HepG2 (cell line): ENCODE results near the gene MAB21L4. TPM values are rescaled to one million over a fixed set of nuclear protein-coding genes. Genes with fewer than 3 reads are reported as not detected.

Experiments
- ADNP ChIP-seq: sonication (generic); formaldehyde crosslinking; IDR thresholded peaks from 2 replicates; pipeline ENCODE4 v1.4.0; 2020; ENCODE audit warnings: missing genetic modification reagents
- ASH2L ChIP-seq: fragments of 300-600, 200-600 bp; sonication (generic); IDR thresholded peaks from 2 replicates; pipeline ENCODE4 v1.7.0; 2017; ENCODE audit warnings: low read depth, mild to moderate bottlenecking, moderate library complexity, mixed read lengths, low read length; ENCODE audit not compliant: insufficient read length
- BRD4 ChIP-seq: sonication (generic); formaldehyde crosslinking; IDR thresholded peaks from 2 replicates; pipeline ENCODE4 v1.4.0; 2020; ENCODE audit warnings: missing genetic modification reagents
- ELF1 ChIP-seq: sonication (generic); formaldehyde crosslinking; IDR thresholded peaks from 2 replicates; pipeline ENCODE4 v1.4.0; 2020; ENCODE audit warnings: missing genetic modification reagents
- HOXA7 ChIP-seq: sonication (generic); formaldehyde crosslinking; IDR thresholded peaks from 2 replicates; pipeline ENCODE4 v1.8.1; 2022; ENCODE audit warnings: mild to moderate bottlenecking, missing genetic modification reagents, moderate library complexity
- MEIS1 ChIP-seq: sonication (generic); formaldehyde crosslinking; IDR thresholded peaks from 2 replicates; pipeline ENCODE4 v1.9.0; 2021; ENCODE audit warnings: mild to moderate bottlenecking, missing genetic modification reagents, moderate library complexity, borderline replicate concordance
- NRL ChIP-seq: sonication (generic); formaldehyde crosslinking; IDR thresholded peaks from 2 replicates; pipeline ENCODE4 v1.5.0; 2020; ENCODE audit warnings: missing genetic modification reagents, mild to moderate bottlenecking, moderate library complexity, borderline replicate concordance
- RCOR2 ChIP-seq: IDR thresholded peaks from 2 replicates; pipeline ENCODE4 v1.6.1; 2016; ENCODE audit warnings: missing biosample characterization, missing genetic modification reagents
- SOX6 ChIP-seq, 2 experiments: fragments of 450-650 bp in 1 of 2; sonication (generic) in 1 of 2; formaldehyde crosslinking in 1 of 2; IDR thresholded peaks; 2 replicates each; pipeline versions ENCODE4 v1.4.0 to v1.6.1; 2017 to 2020; ENCODE audit warnings: antibody characterized with exemption in 1 of 2, mild to moderate bottlenecking in 1 of 2, missing genetic modification reagents in 1 of 2
- SRF ChIP-seq: IDR thresholded peaks from 2 replicates; pipeline ENCODE4 v1.6.1; 2011; ENCODE audit warnings: mild to moderate bottlenecking, low read depth, low read length, moderate library complexity
- ZBTB42 ChIP-seq: sonication (generic); formaldehyde crosslinking; IDR thresholded peaks from 2 replicates; pipeline ENCODE4 v1.5.0; 2020; ENCODE audit warnings: mild to moderate bottlenecking, missing genetic modification reagents
- ZFAT ChIP-seq: sonication (generic); formaldehyde crosslinking; conservative IDR thresholded peaks from 2 replicates; pipeline ENCODE4 v1.8.1; 2023; ENCODE audit warnings: missing genetic modification reagents, inconsistent platforms
- ZFP62 ChIP-seq: sonication (generic); formaldehyde crosslinking; IDR thresholded peaks from 2 replicates; pipeline ENCODE4 v1.4.0; 2020; ENCODE audit warnings: missing genetic modification reagents
- ZNF121 ChIP-seq: sonication (generic); formaldehyde crosslinking; IDR thresholded peaks from 2 replicates; pipeline ENCODE4 v1.5.0; 2020; ENCODE audit warnings: mild to moderate bottlenecking, missing genetic modification reagents
- ZNF143 ChIP-seq: sonication (generic); formaldehyde crosslinking; IDR thresholded peaks from 2 replicates; pipeline ENCODE4 v1.4.0; 2020; ENCODE audit warnings: missing genetic modification reagents
- ZNF207 ChIP-seq: fragments of 450-650 bp; IDR thresholded peaks from 2 replicates; pipeline ENCODE4 v1.6.1; 2016; ENCODE audit warnings: antibody characterized with exemption, borderline replicate concordance
- ZNF33B ChIP-seq: sonication (generic); formaldehyde crosslinking; IDR thresholded peaks from 2 replicates; pipeline ENCODE4 v1.5.1; 2020; ENCODE audit warnings: mild to moderate bottlenecking, missing genetic modification reagents
- ZNF512B ChIP-seq: sonication (generic); formaldehyde crosslinking; IDR thresholded peaks from 2 replicates; pipeline ENCODE4 v1.5.1; 2020; ENCODE audit warnings: missing genetic modification reagents, mild to moderate bottlenecking, borderline replicate concordance
- ZNF563 ChIP-seq: sonication (generic); formaldehyde crosslinking; IDR thresholded peaks from 2 replicates; pipeline ENCODE4 v1.8.0; 2022; ENCODE audit warnings: mild to moderate bottlenecking, moderate library complexity, missing genetic modification reagents
- ZNF652 ChIP-seq: IDR thresholded peaks from 2 replicates; pipeline ENCODE4 v1.6.1; 2016; ENCODE audit warnings: low read depth, borderline replicate concordance
- ZNF672 ChIP-seq: sonication (generic); formaldehyde crosslinking; IDR thresholded peaks from 2 replicates; pipeline ENCODE4 v1.8.1; 2022; ENCODE audit warnings: missing genetic modification reagents
- ZNF761 ChIP-seq: sonication (generic); formaldehyde crosslinking; conservative IDR thresholded peaks from 2 replicates; pipeline ENCODE4 v1.4.0; 2020; ENCODE audit warnings: mild to moderate bottlenecking, missing genetic modification reagents
- ZNF878 ChIP-seq: sonication (generic); formaldehyde crosslinking; IDR thresholded peaks from 2 replicates; pipeline ENCODE4 v1.8.1; 2023; ENCODE audit warnings: mild to moderate bottlenecking, missing genetic modification reagents, moderate library complexity
- ZSCAN5A ChIP-seq: sonication (generic); formaldehyde crosslinking; IDR thresholded peaks from 2 replicates; pipeline ENCODE4 v1.8.0; 2022; ENCODE audit warnings: mild to moderate bottlenecking, missing genetic modification reagents, borderline replicate concordance
- polyA plus RNA-seq, 8 experiments: library from polyadenylated mRNA; depleted of rRNA in 3 of 8; stranded (reverse) in 7 of 8; unstranded in 1 of 8; fragments of >200 nt; fragmentation: Illumina TruSeq in 4 of 8; extraction: Trizol in 4 of 8; gene quantifications; 2 replicates each; pipeline versions ENCODE4 v1.2.1 to v1.2.3, GENCODE V29; 2011 to 2016; ENCODE audit warnings: low read depth in 4 of 8, missing spikeins in 1 of 8, mixed read lengths in 1 of 8; ENCODE audit not compliant: insufficient read depth in 1 of 8
- total RNA-seq, 5 experiments: library from RNA; depleted of rRNA; stranded (reverse); fragments of >200 nt; fragmentation: Illumina TruSeq; extraction: Trizol; gene quantifications; 2 replicates each; pipeline ENCODE4 v1.2.3, GENCODE V29; 2016; ENCODE audit warnings: low read depth in 1 of 5

MAB21L4 gene
- total and polyA plus RNA-seq, 2 of the 13 experiments (the other 11 are each of a cell fraction or from before 2014, with no cell fraction given): 3.0 to 14.0 TPM

- no peak for TF ChIP-seq ZNF512B (CRISPR knock-in tag)
- no peak for TF ChIP-seq HOXA7 (CRISPR knock-in tag)
- no peak for TF ChIP-seq ZNF207
- TF ChIP-seq ZFAT (CRISPR knock-in tag): no peak
- TF ChIP-seq RCOR2 (CRISPR knock-in tag): no peak
- no peak for TF ChIP-seq SOX6 (IDR thresholded peaks at IDR 0.05)
- no peak for TF ChIP-seq SOX6 (CRISPR knock-in tag; IDR thresholded peaks at IDR 0.05)
- no peak; the same call in 1 of the 2 replicates for TF ChIP-seq ELF1
- no peak for TF ChIP-seq BRD4
- TF ChIP-seq ZBTB42 (CRISPR knock-in tag): no peak
- no peak for TF ChIP-seq ASH2L
- no peak for TF ChIP-seq ZFP62 (CRISPR knock-in tag)
- no peak for TF ChIP-seq ZNF652
- no peak for TF ChIP-seq NRL (CRISPR knock-in tag)
- TF ChIP-seq ZNF672 (CRISPR knock-in tag): no peak
- no peak for TF ChIP-seq ZSCAN5A
- TF ChIP-seq ZNF121 (CRISPR knock-in tag): no peak
- TF ChIP-seq ADNP (CRISPR knock-in tag): no peak
- no peak for TF ChIP-seq ZNF563
- no peak for TF ChIP-seq MEIS1 (CRISPR knock-in tag)
- no peak for TF ChIP-seq ZNF33B (CRISPR knock-in tag)
- no peak for TF ChIP-seq SRF
- TF ChIP-seq ZNF878 (CRISPR knock-in tag): no peak
- no peak for TF ChIP-seq ZNF761 (CRISPR knock-in tag)
- no peak for TF ChIP-seq ZNF143 (CRISPR knock-in tag)
Observed at GRCh38 chr2:240851078-240851991, 44.6 kb downstream of the MAB21L4 start (continued).
